H1 (cell line): ENCODE measurements around the gene CORO2B. TPM values are rescaled to one million over a fixed set of nuclear protein-coding genes. Genes with fewer than 3 reads are reported as not detected.

ENCODE experiments used
- CTCF ChIA-PET: fragments of 300-600 bp; sonication (Branson Sonifier 250); formaldehyde crosslinking; loops from one replicate; lab custom pipeline; 2021; ENCODE audit not compliant: partially characterized antibody; lab: Charles Lee
- POLR2A ChIA-PET: fragments of 300-600 bp; sonication (Branson Sonifier 250); formaldehyde crosslinking; loops from one replicate; lab custom pipeline; 2021; ENCODE audit warnings: inconsistent platforms; ENCODE audit not compliant: partially characterized antibody; lab: Charles Lee
- DNase-seq, 2 experiments: peaks; one replicate each; pipeline versions ENCODE4 v3.0.0 to v3.0.0-alpha.2; 2010 to 2022; ENCODE audit warnings: low spot score in 2 of 2, low read depth in 1 of 2, mixed read lengths in 1 of 2
- FAIRE-seq: peaks from 2 replicates; lab custom pipeline; 2011; peaks lifted over from hg19 to GRCh38; lab: Jason Lieb, UNC
- H2AFZ ChIP-seq: 2 replicates; pipeline ENCODE4 v1.8.1; 2012; ENCODE audit warnings: low read length, inconsistent platforms
- H2AK5ac ChIP-seq: 2 replicates; pipeline ENCODE4 v1.6.1; 2013; ENCODE audit warnings: low read depth, low read length
- H2BK120ac ChIP-seq: replicated peaks from 2 replicates; pipeline ENCODE3; 2013; ENCODE audit warnings: low read depth, low read length, inconsistent platforms
- H2BK12ac ChIP-seq: 2 replicates; pipeline ENCODE4 v1.6.1; 2013; ENCODE audit warnings: low read depth, low read length
- H2BK15ac ChIP-seq: 2 replicates; pipeline ENCODE4 v1.6.1; 2013; ENCODE audit warnings: low read length
- H2BK20ac ChIP-seq: 2 replicates; pipeline ENCODE4 v1.6.1; 2013; ENCODE audit warnings: low read length
- H2BK5ac ChIP-seq: 2 replicates; pipeline ENCODE4 v1.6.1; 2013; ENCODE audit warnings: low read depth, low read length
- H3K14ac ChIP-seq: 2 replicates; pipeline ENCODE4 v1.6.1; 2013; ENCODE audit warnings: inconsistent platforms; ENCODE audit not compliant: insufficient read length
- H3K18ac ChIP-seq: 2 replicates; pipeline ENCODE4 v1.6.1; 2013; ENCODE audit warnings: low read length; ENCODE audit errors: extremely low read depth
- H3K23ac ChIP-seq: 2 replicates; pipeline ENCODE4 v1.6.1; 2013; ENCODE audit warnings: inconsistent platforms; ENCODE audit not compliant: insufficient read length
- H3K23me2 ChIP-seq: 2 replicates; pipeline ENCODE4 v1.6.1; 2013; ENCODE audit warnings: low read depth, low read length
- H3K27ac ChIP-seq: 2 replicates; pipeline ENCODE4 v1.6.1; 2011; ENCODE audit warnings: low read depth, low read length, inconsistent platforms
- H3K27me3 ChIP-seq, 4 experiments: replicated peaks in 1 of 4; 1 replicate in 1 of 4; 2 replicates in 3 of 4; pipeline versions ENCODE4 v1.6.1 to v1.8.1; 2011 to 2013; ENCODE audit warnings: low read length in 3 of 4, mild to moderate bottlenecking in 3 of 4, inconsistent platforms in 2 of 4, mixed read lengths in 2 of 4, moderate library complexity in 1 of 4; ENCODE audit not compliant: control insufficient read depth in 3 of 4, insufficient read depth in 3 of 4; ENCODE audit errors: extremely low read depth in 1 of 4
- H3K36me3 ChIP-seq, 4 experiments: 2 replicates each; pipeline versions ENCODE4 v1.6.1 to v1.8.1; 2011 to 2013; ENCODE audit warnings: mild to moderate bottlenecking in 4 of 4, low read length in 3 of 4, moderate library complexity in 2 of 4, control low read depth in 1 of 4, inconsistent platforms in 1 of 4; ENCODE audit not compliant: insufficient read depth in 4 of 4, control insufficient read depth in 2 of 4
- H3K4ac ChIP-seq: replicated peaks from 2 replicates; pipeline ENCODE3; 2013; ENCODE audit warnings: low read length, low read depth, mixed read lengths, inconsistent platforms; ENCODE audit not compliant: insufficient read length
- H3K4me1 ChIP-seq, 4 experiments: replicated peaks in 1 of 4; 1 replicate in 1 of 4; 2 replicates in 3 of 4; pipeline versions ENCODE4 v1.6.1 to v1.8.1; 2011 to 2013; ENCODE audit warnings: low read length in 3 of 4, inconsistent platforms in 2 of 4, mixed read lengths in 1 of 4; ENCODE audit not compliant: insufficient read depth in 4 of 4, control insufficient read depth in 3 of 4
- H3K4me2 ChIP-seq, 2 experiments: 2 replicates each; pipeline versions ENCODE4 v1.6.1 to v1.8.1; 2011 to 2013; ENCODE audit warnings: low read depth in 2 of 2, low read length in 2 of 2, control low read depth in 1 of 2, inconsistent platforms in 1 of 2, mild to moderate bottlenecking in 1 of 2; ENCODE audit not compliant: insufficient read depth in 1 of 2
- H3K4me3 ChIP-seq, 4 experiments: fragments of 200-600, 300-600 bp in 1 of 4; sonication (generic), shearing (Covaris generic), sonication (Bioruptor Twin) in 1 of 4; 2 replicates each; pipeline versions ENCODE4 v1.5.1 to v1.8.1; 2011 to 2016; ENCODE audit warnings: low read length in 4 of 4, low read depth in 3 of 4, control low read depth in 2 of 4, inconsistent platforms in 2 of 4, mild to moderate bottlenecking in 2 of 4, mixed read lengths in 1 of 4, moderate library complexity in 1 of 4; ENCODE audit not compliant: insufficient read depth in 2 of 4; ENCODE audit errors: extremely low read depth in 1 of 4
- H3K56ac ChIP-seq: replicated peaks from 2 replicates; pipeline ENCODE3; 2013; ENCODE audit warnings: low read depth, mild to moderate bottlenecking, mixed read lengths, low read length, inconsistent platforms; ENCODE audit not compliant: insufficient read length
- H3K79me1 ChIP-seq: 2 replicates; pipeline ENCODE4 v1.6.1; 2013; ENCODE audit warnings: low read depth, low read length, control low read depth
- H3K79me2 ChIP-seq, 2 experiments: 2 replicates each; pipeline versions ENCODE4 v1.6.1 to v1.8.1; 2012 to 2013; ENCODE audit warnings: low read length in 2 of 2, mild to moderate bottlenecking in 2 of 2, inconsistent platforms in 1 of 2; ENCODE audit not compliant: insufficient read depth in 2 of 2, control insufficient read depth in 1 of 2
- H3K9ac ChIP-seq, 4 experiments: replicated peaks in 1 of 4; 1 replicate in 1 of 4; 2 replicates in 3 of 4; pipeline versions ENCODE4 v1.6.1 to v1.8.1; 2011 to 2013; ENCODE audit warnings: low read depth in 3 of 4, low read length in 3 of 4, control low read depth in 2 of 4, mild to moderate bottlenecking in 2 of 4, moderate library complexity in 2 of 4, inconsistent platforms in 1 of 4; ENCODE audit errors: extremely low read depth in 1 of 4
- H3K9me3 ChIP-seq, 2 experiments: 2 replicates each; pipeline versions ENCODE4 v1.6.1 to v1.8.1; 2012 to 2013; ENCODE audit warnings: mild to moderate bottlenecking in 2 of 2, moderate library complexity in 2 of 2, control low read depth in 1 of 2, inconsistent platforms in 1 of 2, low read depth in 1 of 2, low read length in 1 of 2, mixed read lengths in 1 of 2; ENCODE audit not compliant: insufficient read depth in 2 of 2
- H4K20me1 ChIP-seq, 2 experiments: replicated peaks in 1 of 2; 2 replicates each; pipeline versions ENCODE3 to v1.8.1; 2011 to 2013; ENCODE audit warnings: inconsistent platforms in 2 of 2, low read length in 2 of 2, mild to moderate bottlenecking in 1 of 2; ENCODE audit not compliant: insufficient read depth in 2 of 2, control insufficient read depth in 1 of 2
- H4K5ac ChIP-seq: 2 replicates; pipeline ENCODE4 v1.6.1; 2013; ENCODE audit warnings: low read length, low read depth, mixed read lengths, inconsistent platforms; ENCODE audit not compliant: insufficient read length
- H4K8ac ChIP-seq: 2 replicates; pipeline ENCODE4 v1.8.0; 2013; ENCODE audit warnings: mild to moderate bottlenecking, moderate library complexity, low read length, inconsistent platforms; ENCODE audit not compliant: insufficient read depth; ENCODE audit errors: extremely low read depth
- H4K91ac ChIP-seq: replicated peaks from 2 replicates; pipeline ENCODE3; 2013; ENCODE audit warnings: low read length, mixed read lengths, inconsistent platforms; ENCODE audit not compliant: insufficient read length
- SAP30 ChIP-seq: fragments of 300-600 bp; sonication (generic); IDR thresholded peaks from 2 replicates; pipeline ENCODE4 v1.7.1; 2012; ENCODE audit warnings: low read length, moderate library complexity, mild to moderate bottlenecking, inconsistent platforms; ENCODE audit not compliant: insufficient read depth, insufficient replicate concordance
- SIRT6 ChIP-seq: IDR thresholded peaks from one replicate; pipeline ENCODE4 v1.7.1; 2012; ENCODE audit warnings: low read length, inconsistent platforms
- TAF1 ChIP-seq: IDR thresholded peaks from 2 replicates; pipeline ENCODE4 v1.6.1; 2011; ENCODE audit warnings: mild to moderate bottlenecking, low read depth, low read length
- YY1 ChIP-seq: IDR thresholded peaks from 2 replicates; pipeline ENCODE4 v1.6.1; 2011; ENCODE audit warnings: low read depth, mild to moderate bottlenecking, low read length
- WGBS, 2 experiments: shearing (Covaris generic) in 1 of 2; methylation state at CpG; one replicate each; pipeline versions ENCODE4 v1.1.6 to v1.1.7; 2013 to 2015; ENCODE audit warnings: low lambda C conversion rate in 2 of 2, mixed read lengths in 2 of 2, inconsistent platforms in 1 of 2, low coverage in 1 of 2, missing lambda C conversion rate in 1 of 2; ENCODE audit not compliant: insufficient replicate concordance in 2 of 2, insufficient coverage in 1 of 2, insufficient read length in 1 of 2; ENCODE audit errors: extremely low coverage in 1 of 2, missing lambda C conversion rate in 1 of 2; 5-methylcytosine and 5-hydroxymethylcytosine counted together
- polyA plus RNA-seq, 7 experiments: library from polyadenylated mRNA; depleted of rRNA in 3 of 7; stranded (reverse) in 5 of 7; unstranded in 2 of 7; fragments of >200 nt in 5 of 7; fragments of 200-250 nt in 2 of 7; gene quantifications; 1 replicate in 5 of 7; 2 replicates in 1 of 7; 4 replicates in 1 of 7; pipeline versions ENCODE4 v1.2.1 to v1.2.3, GENCODE V29; 2011 to 2013; ENCODE audit warnings: missing spikeins in 2 of 7, mixed read lengths in 2 of 7
- total RNA-seq: library from RNA; stranded (reverse); fragmentation: NEBNext Ultra II Directional; extraction: Animal tissue kit (Norgen Biotek cat#: 25700); gene quantifications from 2 replicates; pipeline ENCODE4 v1.2.1, GENCODE V29; 2021
- TF ChIP-seq, protein P1 (sequence below): IDR thresholded peaks from 2 replicates; pipeline ENCODE4 v1.6.1; 2012; ENCODE audit warnings: low read length, inconsistent platforms

The CORO2B gene
- total and polyA plus RNA-seq, 2 of the 8 experiments (the other 6 are each of a cell fraction or from before 2014, with no cell fraction given), result 3.4 to 6.7 TPM

GRCh38 chr15:68537506-68537905 lies 41.3 kb upstream of the CORO2B start:
- H3K4me1 ChIP-seq, result no peaks in the 10 kb centered on the region
- no peak overlapping the region for H3K18ac ChIP-seq
- H4K8ac ChIP-seq, result no peak overlapping the region
- H3K27ac ChIP-seq, result no peak overlapping the region
- no peak overlapping the region for H2AK5ac ChIP-seq
- H3K27me3 ChIP-seq, result no peaks in the 10 kb centered on the region
- H4K20me1 ChIP-seq, result no peaks in the 10 kb centered on the region
- FAIRE-seq, result peak; percentile 100
- H3K4ac ChIP-seq, result no peak overlapping the region
- no peak overlapping the region for H3K56ac ChIP-seq
- H3K79me2 ChIP-seq, result no peaks in the 10 kb centered on the region
- H4K5ac ChIP-seq, result no peak overlapping the region
- 61% methylated on average over 6 of the region's 7 CpGs; no CpG with 5 or more reads in 1 of the 2 experiments for WGBS, 2 experiments
- no peak overlapping the region for H3K23ac ChIP-seq
- CTCF ChIA-PET, result interaction anchor here (0.7 to 1.8 kb wide), 8 partner anchors 10 to 231 kb away, joined by 3 to 4 read pairs (median 3); no protein-coding TSS in a partner anchor
- no peak overlapping the region for H3K4me2 ChIP-seq
- no peak overlapping the region for H2BK15ac ChIP-seq
- no peaks in the 10 kb centered on the region for H3K23me2 ChIP-seq
- H2BK120ac ChIP-seq, result no peak overlapping the region
- no peak overlapping the region for H2BK20ac ChIP-seq
- TF ChIP-seq YY1, result 0 out of 2 replicates have a peak, but pooled peaks have one; percentile 1
- no peak for TF ChIP-seq SAP30
- TF ChIP-seq, protein P1, sequence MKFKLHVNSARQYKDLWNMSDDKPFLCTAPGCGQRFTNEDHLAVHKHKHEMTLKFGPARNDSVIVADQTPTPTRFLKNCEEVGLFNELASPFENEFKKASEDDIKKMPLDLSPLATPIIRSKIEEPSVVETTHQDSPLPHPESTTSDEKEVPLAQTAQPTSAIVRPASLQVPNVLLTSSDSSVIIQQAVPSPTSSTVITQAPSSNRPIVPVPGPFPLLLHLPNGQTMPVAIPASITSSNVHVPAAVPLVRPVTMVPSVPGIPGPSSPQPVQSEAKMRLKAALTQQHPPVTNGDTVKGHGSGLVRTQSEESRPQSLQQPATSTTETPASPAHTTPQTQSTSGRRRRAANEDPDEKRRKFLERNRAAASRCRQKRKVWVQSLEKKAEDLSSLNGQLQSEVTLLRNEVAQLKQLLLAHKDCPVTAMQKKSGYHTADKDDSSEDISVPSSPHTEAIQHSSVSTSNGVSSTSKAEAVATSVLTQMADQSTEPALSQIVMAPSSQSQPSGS, result no peak
- no peak for TF ChIP-seq SIRT6
- TF ChIP-seq TAF1, result no peak
- H2BK12ac ChIP-seq, result no peak overlapping the region
- H3K14ac ChIP-seq, result no peak overlapping the region
- no peak overlapping the region for H3K9ac ChIP-seq
- H4K91ac ChIP-seq, result no peak overlapping the region
- H3K4me3 ChIP-seq, result no peak overlapping the region
- H2AFZ ChIP-seq, result no peak overlapping the region
- H2BK5ac ChIP-seq, result no peak overlapping the region
- peaks cover 0 to 12% of the 10 kb centered on the region in 2 experiments; a peak in 3 of 4 replicates for H3K9me3 ChIP-seq
- H3K79me1 ChIP-seq, result no peaks in the 10 kb centered on the region
- POLR2A ChIA-PET, result no interaction called here
- no peaks in the 10 kb centered on the region for H3K36me3 ChIP-seq
- no peak for DNase-seq
